Endodermal cell (in vitro differentiated cells): Measurements from ENCODE around the gene ABCA4. TPM values are rescaled to one million over a fixed set of nuclear protein-coding genes. Genes with fewer than 3 reads are reported as not detected.

Experiments used
- DNase-seq: peaks from one replicate; pipeline ENCODE4 v3.0.0-alpha.2; 2017
- H3K27ac ChIP-seq: 2 replicates; pipeline ENCODE4 v1.5.1; 2013; ENCODE audit warnings: mild to moderate bottlenecking, low read depth, low read length, moderate library complexity
- H3K27me3 ChIP-seq: 2 replicates; pipeline ENCODE4 v1.6.1; 2013; ENCODE audit warnings: mild to moderate bottlenecking, low read length, moderate library complexity; ENCODE audit not compliant: insufficient read depth, control insufficient read depth, poor library complexity, severe bottlenecking
- H3K36me3 ChIP-seq: 2 replicates; pipeline ENCODE4 v1.7.0; 2013; ENCODE audit warnings: mild to moderate bottlenecking, low read length, moderate library complexity; ENCODE audit not compliant: control insufficient read depth, insufficient read depth
- H3K4me1 ChIP-seq: one replicate; pipeline ENCODE4 v1.7.0; 2013; ENCODE audit warnings: low read length; ENCODE audit not compliant: control insufficient read depth, insufficient read depth
- H3K4me3 ChIP-seq: 2 replicates; pipeline ENCODE4 v1.5.1; 2013; ENCODE audit warnings: mild to moderate bottlenecking, low read length, moderate library complexity
- H3K9ac ChIP-seq: 2 replicates; pipeline ENCODE4 v1.6.1; 2013; ENCODE audit warnings: mild to moderate bottlenecking, low read length, moderate library complexity; ENCODE audit not compliant: poor library complexity, severe bottlenecking; ENCODE audit errors: extremely low read depth
- H3K9me3 ChIP-seq: 2 replicates; pipeline ENCODE4 v1.6.1; 2013; ENCODE audit warnings: mild to moderate bottlenecking, low read length, moderate library complexity; ENCODE audit not compliant: control insufficient read depth
- H3K27ac Mint-ChIP-seq: 2 replicates; pipeline ENCODE4 v1.8.0; 2020; ENCODE audit warnings: mixed read lengths
- H3K27me3 Mint-ChIP-seq: 2 replicates; pipeline ENCODE4 v1.8.0; 2021; ENCODE audit warnings: mild to moderate bottlenecking, mixed read lengths; ENCODE audit not compliant: insufficient read depth
- H3K36me3 Mint-ChIP-seq: 2 replicates; pipeline ENCODE4 v1.8.0; 2020; ENCODE audit warnings: low read depth, mixed read lengths
- H3K4me1 Mint-ChIP-seq: 2 replicates; pipeline ENCODE4 v1.8.0; 2020; ENCODE audit warnings: mixed read lengths
- H3K4me3 Mint-ChIP-seq: 2 replicates; pipeline ENCODE4 v1.8.0; 2020; ENCODE audit warnings: mild to moderate bottlenecking, moderate library complexity, mixed read lengths
- H3K9me3 Mint-ChIP-seq: 2 replicates; pipeline ENCODE4 v1.8.0; 2020; ENCODE audit warnings: mild to moderate bottlenecking, mixed read lengths
- WGBS, 2 experiments: methylation state at CpG; one replicate each; pipeline versions ENCODE4 v1.1.5 to v1.1.7; 2013; ENCODE audit warnings: missing lambda C conversion rate in 2 of 2, mixed read lengths in 1 of 2; ENCODE audit not compliant: insufficient coverage in 1 of 2, insufficient read length in 1 of 2; 5-methylcytosine and 5-hydroxymethylcytosine counted together
- total RNA-seq, 2 donors: library from RNA; stranded (reverse); fragmentation: NEBNext Ultra II Directional in 1 of 2; extraction: Animal tissue kit (Norgen Biotek cat#: 25700) in 1 of 2; gene quantifications; 2 replicates in 1 of 2; 3 replicates in 1 of 2; pipeline ENCODE4 v1.2.1, GENCODE V29; 2021
- TF ChIP-seq, protein P1 (sequence below): fragments of 200-600 bp; sonication (generic); conservative IDR thresholded peaks from 2 replicates; pipeline ENCODE4 v1.5.0; 2021; ENCODE audit warnings: antibody characterized with exemption, mild to moderate bottlenecking

ABCA4 gene
- total RNA-seq, 2 donors from 2014 or later = 1.6 to 1.7 TPM

DNA sequence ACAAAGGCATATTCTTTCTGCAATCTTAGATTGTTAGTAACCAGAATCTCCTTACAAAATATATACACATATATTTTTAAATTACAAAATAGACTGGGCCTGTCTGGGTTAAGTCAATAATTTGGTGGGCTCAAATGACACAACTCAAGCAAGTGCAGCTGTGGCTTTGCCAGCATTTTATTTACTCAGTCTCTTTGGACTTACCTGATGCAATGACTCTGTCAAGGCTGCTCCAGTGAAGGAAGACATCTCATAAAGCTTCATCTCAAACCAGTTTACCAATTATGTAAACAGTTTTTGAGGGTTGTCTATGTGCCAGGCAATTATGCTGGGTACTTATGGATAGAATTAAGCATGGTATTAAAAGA is 22.8 kb upstream of the ABCA4 start:
- H3K9ac ChIP-seq = no peak overlapping the region
- Mint-ChIP-seq H3K27me3 (no peaks in the 10 kb centered on the region), H3K27ac (no peak overlapping the region), H3K9me3 (peaks cover 13% of the 10 kb centered on the region), H3K4me1 (peaks cover 26% of the 10 kb centered on the region), H3K4me3 (no peak overlapping the region), H3K36me3 (no peaks in the 10 kb centered on the region)
- H3K4me1 ChIP-seq = peaks cover 3% of the 10 kb centered on the region
- H3K4me3 ChIP-seq = no peak overlapping the region
- H3K9me3 ChIP-seq = peaks cover 7% of the 10 kb centered on the region
- no peak for DNase-seq
- TF ChIP-seq, protein P1, sequence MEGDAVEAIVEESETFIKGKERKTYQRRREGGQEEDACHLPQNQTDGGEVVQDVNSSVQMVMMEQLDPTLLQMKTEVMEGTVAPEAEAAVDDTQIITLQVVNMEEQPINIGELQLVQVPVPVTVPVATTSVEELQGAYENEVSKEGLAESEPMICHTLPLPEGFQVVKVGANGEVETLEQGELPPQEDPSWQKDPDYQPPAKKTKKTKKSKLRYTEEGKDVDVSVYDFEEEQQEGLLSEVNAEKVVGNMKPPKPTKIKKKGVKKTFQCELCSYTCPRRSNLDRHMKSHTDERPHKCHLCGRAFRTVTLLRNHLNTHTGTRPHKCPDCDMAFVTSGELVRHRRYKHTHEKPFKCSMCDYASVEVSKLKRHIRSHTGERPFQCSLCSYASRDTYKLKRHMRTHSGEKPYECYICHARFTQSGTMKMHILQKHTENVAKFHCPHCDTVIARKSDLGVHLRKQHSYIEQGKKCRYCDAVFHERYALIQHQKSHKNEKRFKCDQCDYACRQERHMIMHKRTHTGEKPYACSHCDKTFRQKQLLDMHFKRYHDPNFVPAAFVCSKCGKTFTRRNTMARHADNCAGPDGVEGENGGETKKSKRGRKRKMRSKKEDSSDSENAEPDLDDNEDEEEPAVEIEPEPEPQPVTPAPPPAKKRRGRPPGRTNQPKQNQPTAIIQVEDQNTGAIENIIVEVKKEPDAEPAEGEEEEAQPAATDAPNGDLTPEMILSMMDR = no peak
- H3K27ac ChIP-seq = no peak overlapping the region
- no peaks in the 10 kb centered on the region for H3K36me3 ChIP-seq
- no peaks in the 10 kb centered on the region for H3K27me3 ChIP-seq

GRCh38 chr1:94143173-94143808 is 22.3 kb upstream of the ABCA4 start:
- no peak overlapping the region for H3K27ac Mint-ChIP-seq
- 89 to 100% methylated on average over 1 of the region's 2 CpGs for WGBS, 2 experiments

DNA sequence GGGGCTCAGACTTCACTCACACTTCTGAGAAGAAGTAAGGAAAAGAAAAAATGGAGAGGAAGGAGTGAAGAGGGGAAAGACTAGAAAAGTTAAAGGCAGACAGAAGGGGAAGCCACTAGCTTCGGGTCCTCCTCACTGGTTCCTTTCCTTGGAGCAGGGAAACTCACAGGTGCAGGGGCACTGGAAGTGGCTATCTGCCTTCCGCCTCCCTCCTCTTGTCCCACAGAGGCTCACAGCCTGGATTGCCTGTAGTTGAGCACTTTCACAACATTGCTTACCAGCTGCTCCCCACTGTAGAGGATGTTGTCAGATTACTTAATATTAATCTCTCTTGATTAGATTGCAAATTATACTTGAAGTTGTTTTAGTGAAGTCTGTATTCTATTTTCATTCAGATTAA is 21.6 kb upstream of the ABCA4 start:
- H3K27me3 Mint-ChIP-seq = no peaks in the 10 kb centered on the region
- H3K4me1 ChIP-seq = no peaks in the 10 kb centered on the region
- no peaks in the 10 kb centered on the region for H3K27me3 ChIP-seq
- H3K9me3 Mint-ChIP-seq = peaks cover 16% of the 10 kb centered on the region
- H3K27ac Mint-ChIP-seq = peak overlapping the region; percentile 8
- TF ChIP-seq, protein P1 = no peak
- H3K36me3 ChIP-seq = no peaks in the 10 kb centered on the region
- 89% methylated on average over 2 of the region's 2 CpGs; no CpG with 5 or more reads in 1 of the 2 experiments for WGBS, 2 experiments
- peak; percentile 60 for DNase-seq
- H3K4me3 ChIP-seq = no peak overlapping the region
- no peak overlapping the region for H3K4me3 Mint-ChIP-seq
- H3K9ac ChIP-seq = no peak overlapping the region
- peaks cover 20% of the 10 kb centered on the region for H3K4me1 Mint-ChIP-seq
- H3K36me3 Mint-ChIP-seq = no peaks in the 10 kb centered on the region
- H3K27ac ChIP-seq = no peak overlapping the region
- peaks cover 7% of the 10 kb centered on the region for H3K9me3 ChIP-seq

More at GRCh38 chr1:94143173-94143808, 22.3 kb upstream of the ABCA4 start:
- no peak for DNase-seq
- peaks cover 22% of the 10 kb centered on the region for H3K4me1 Mint-ChIP-seq
- H3K27me3 Mint-ChIP-seq = no peaks in the 10 kb centered on the region
- H3K4me3 Mint-ChIP-seq = no peak overlapping the region
- Histone ChIP-seq H3K27ac (no peak overlapping the region), H3K9ac (no peak overlapping the region), H3K36me3 (no peaks in the 10 kb centered on the region), H3K4me1 (no peaks in the 10 kb centered on the region), H3K4me3 (no peak overlapping the region), H3K27me3 (no peaks in the 10 kb centered on the region), H3K9me3 (peaks cover 7% of the 10 kb centered on the region)
- TF ChIP-seq, protein P1 = no peak
- peaks cover 16% of the 10 kb centered on the region for H3K9me3 Mint-ChIP-seq
- no peaks in the 10 kb centered on the region for H3K36me3 Mint-ChIP-seq
